Measurements from ENCODE around the gene SPTB.

DNA sequence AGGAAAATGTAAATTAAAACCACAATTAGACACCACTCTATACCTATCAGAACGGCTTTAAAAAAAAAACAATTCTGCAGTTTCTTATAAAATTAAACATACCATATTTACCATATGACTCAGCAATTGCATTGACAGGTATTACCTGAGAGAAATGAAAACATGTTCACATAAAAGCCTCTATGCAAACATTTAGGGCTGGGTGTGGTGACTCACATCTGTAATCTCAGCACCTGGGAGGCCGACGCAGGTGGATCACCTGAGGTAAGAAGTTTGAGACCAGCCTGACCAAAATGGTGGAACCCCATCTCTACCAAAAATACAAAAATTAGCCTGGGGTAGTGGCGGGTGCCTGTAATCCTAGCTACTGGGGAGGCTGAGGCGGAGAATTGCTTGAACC lies 41.1 kb downstream of the SPTB start:
- TF ChIP-seq, protein P1, sequence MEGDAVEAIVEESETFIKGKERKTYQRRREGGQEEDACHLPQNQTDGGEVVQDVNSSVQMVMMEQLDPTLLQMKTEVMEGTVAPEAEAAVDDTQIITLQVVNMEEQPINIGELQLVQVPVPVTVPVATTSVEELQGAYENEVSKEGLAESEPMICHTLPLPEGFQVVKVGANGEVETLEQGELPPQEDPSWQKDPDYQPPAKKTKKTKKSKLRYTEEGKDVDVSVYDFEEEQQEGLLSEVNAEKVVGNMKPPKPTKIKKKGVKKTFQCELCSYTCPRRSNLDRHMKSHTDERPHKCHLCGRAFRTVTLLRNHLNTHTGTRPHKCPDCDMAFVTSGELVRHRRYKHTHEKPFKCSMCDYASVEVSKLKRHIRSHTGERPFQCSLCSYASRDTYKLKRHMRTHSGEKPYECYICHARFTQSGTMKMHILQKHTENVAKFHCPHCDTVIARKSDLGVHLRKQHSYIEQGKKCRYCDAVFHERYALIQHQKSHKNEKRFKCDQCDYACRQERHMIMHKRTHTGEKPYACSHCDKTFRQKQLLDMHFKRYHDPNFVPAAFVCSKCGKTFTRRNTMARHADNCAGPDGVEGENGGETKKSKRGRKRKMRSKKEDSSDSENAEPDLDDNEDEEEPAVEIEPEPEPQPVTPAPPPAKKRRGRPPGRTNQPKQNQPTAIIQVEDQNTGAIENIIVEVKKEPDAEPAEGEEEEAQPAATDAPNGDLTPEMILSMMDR (IDR thresholded peaks at IDR 0.05; ENCODE audit: low read depth, low read length): no peak
- TF ChIP-seq, protein P2, sequence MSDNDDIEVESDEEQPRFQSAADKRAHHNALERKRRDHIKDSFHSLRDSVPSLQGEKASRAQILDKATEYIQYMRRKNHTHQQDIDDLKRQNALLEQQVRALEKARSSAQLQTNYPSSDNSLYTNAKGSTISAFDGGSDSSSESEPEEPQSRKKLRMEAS (IDR thresholded peaks at IDR 0.05; ENCODE audit: low read depth, low read length): no peak
- no peak for TF ChIP-seq POLR2A (IDR thresholded peaks at IDR 0.05; ENCODE audit: extremely low read depth, insufficient read length)
- TF ChIP-seq MYC (IDR thresholded peaks at IDR 0.05; ENCODE audit: low read depth, low read length): no peak
